ENCODE data around the gene SHPK. TPM values are rescaled to one million over a fixed set of nuclear protein-coding genes. Genes with fewer than 3 reads are reported as not detected.

SHPK gene
- total and polyA plus RNA-seq, 12 donors = 8.8 to 27.4 (median 17.1) TPM

- Histone ChIP-seq H3K36me3 (replicated peaks in 1 of 2) (peaks cover 0 to 5% of the 10 kb centered on the region in 2 donors), H3K4me3 (no peak overlapping the region), H3K4me1 (replicated peaks in 1 of 2) (no peaks in the 10 kb centered on the region), H3K9me3 (replicated peaks in 1 of 3) (no peaks in the 10 kb centered on the region), H3K27ac (no peak overlapping the region), H3K27me3 (no peaks in the 10 kb centered on the region)
- TF ChIP-seq CTCF (IDR thresholded peaks at IDR 0.05) (no peak), POLR2A (IDR thresholded peaks at IDR 0.05) (no peak)
- no peak for DNase-seq
- intact Hi-C loops (cut with DNase I) = no loop called here
- WGBS, 4 donors = 83 to 92% (median 90%) methylated on average over 7 to 15 of the region's 15 CpGs
Measured at GRCh38 chr17:3590768-3591167, 45.3 kb downstream of the SHPK start.

- no peak overlapping the region for H3K27ac ChIP-seq
- no peaks in the 10 kb centered on the region for H3K4me1 ChIP-seq (replicated peaks in 1 of 2)
- WGBS, 4 donors = 91 to 96% (median 95%) methylated on average over 8 to 15 of the region's 15 CpGs
- no peak for TF ChIP-seq CTCF (IDR thresholded peaks at IDR 0.05)
- no peak for TF ChIP-seq POLR2A (IDR thresholded peaks at IDR 0.05)
- intact Hi-C loops (cut with DNase I) = no loop called here
- H3K4me3 ChIP-seq = no peak overlapping the region
- H3K9me3 ChIP-seq (replicated peaks in 1 of 3) = no peaks in the 10 kb centered on the region
- DNase-seq = no peak
- H3K27me3 ChIP-seq = no peaks in the 10 kb centered on the region
- H3K36me3 ChIP-seq (replicated peaks in 1 of 2) = peaks cover 0 to 5% of the 10 kb centered on the region in 2 donors
Measured at GRCh38 chr17:3590231-3590630, 45.8 kb downstream of the SHPK start.

GRCh38 chr17:3589784-3590183 is 46.3 kb downstream of the SHPK start:
- no peak overlapping the region for H3K4me3 ChIP-seq
- no peaks in the 10 kb centered on the region for H3K9me3 ChIP-seq (replicated peaks in 1 of 3)
- no peak overlapping the region for H3K27ac ChIP-seq
- peaks cover 0 to 5% of the 10 kb centered on the region in 2 donors for H3K36me3 ChIP-seq (replicated peaks in 1 of 2)
- H3K27me3 ChIP-seq = no peaks in the 10 kb centered on the region
- intact Hi-C loops (cut with DNase I) = no loop called here
- DNase-seq = no peak
- WGBS, 4 donors = 95 to 97% (median 97%) methylated on average over 10 to 22 of the region's 22 CpGs
- no peak for TF ChIP-seq CTCF (IDR thresholded peaks at IDR 0.05)
- TF ChIP-seq POLR2A (IDR thresholded peaks at IDR 0.05) = no peak
- H3K4me1 ChIP-seq (replicated peaks in 1 of 2) = no peaks in the 10 kb centered on the region

- H3K27ac ChIP-seq = no peak overlapping the region
- no peak for TF ChIP-seq POLR2A (IDR thresholded peaks at IDR 0.05)
- TF ChIP-seq CTCF (IDR thresholded peaks at IDR 0.05) = no peak
- intact Hi-C loops (cut with DNase I) = no loop called here
- H3K4me1 ChIP-seq (replicated peaks in 1 of 2) = no peaks in the 10 kb centered on the region
- no peaks in the 10 kb centered on the region for H3K27me3 ChIP-seq
- no peak for DNase-seq
- H3K4me3 ChIP-seq = no peak overlapping the region
- peaks cover 0 to 5% of the 10 kb centered on the region in 2 donors for H3K36me3 ChIP-seq (replicated peaks in 1 of 2)
- no peaks in the 10 kb centered on the region for H3K9me3 ChIP-seq (replicated peaks in 1 of 3)
- WGBS, 4 donors = 92 to 98% (median 96%) methylated on average over 6 to 17 of the region's 17 CpGs
Measured at GRCh38 chr17:3585826-3586225, 50.2 kb downstream of the SHPK start.

Measured in adrenal gland (tissue), 12 donors.